ENCODE measurements around the gene KIF1A. TPM values are rescaled to one million over a fixed set of nuclear protein-coding genes. Genes with fewer than 3 reads are reported as not detected.
A peak's percentile ranks its signal among the peaks of the same experiment; 100 is the strongest.

Gene KIF1A
- total and polyA plus RNA-seq, 2 of the 8 experiments (the other 6 are each of a cell fraction or from before 2014, with no cell fraction given): 61.3 to 281 TPM

- no peak overlapping the region for H2BK12ac ChIP-seq (ENCODE audit: low read depth, low read length)
- ChIA-PET POLR2A (ENCODE audit: partially characterized antibody) (interaction anchor here (0.8 to 2.6 kb wide), 11 partner anchors 11 to 46 kb away, joined by 3 to 17 read pairs (median 5); no protein-coding TSS in a partner anchor), CTCF (ENCODE audit: partially characterized antibody) (interaction anchor here (0.9 to 2.3 kb wide), 9 partner anchors 9 to 327 kb away, joined by 3 to 6 read pairs (median 4); no protein-coding TSS in a partner anchor)
- DNase-seq (ENCODE audit: low read depth in 1 of 2, low spot score in 2 of 2) (peak in 1 of 2 experiments; percentile 54), FAIRE-seq (no peak)
- no peak overlapping the region for H3K14ac ChIP-seq (ENCODE audit: insufficient read length)
- H3K4me3 ChIP-seq (ENCODE audit: extremely low read depth in 1 of 4, insufficient read depth in 2 of 4, low read depth in 3 of 4, low read length in 4 of 4): no peak overlapping the region
- H3K56ac ChIP-seq (replicated peaks; ENCODE audit: insufficient read length, low read depth, low read length): no peak overlapping the region
- no peak overlapping the region for H3K18ac ChIP-seq (ENCODE audit: extremely low read depth, low read length)
- peaks cover 37 to 94% (median 75%) of the 10 kb centered on the region in 4 experiments for H3K36me3 ChIP-seq (ENCODE audit: control insufficient read depth in 2 of 4, insufficient read depth in 4 of 4, low read length in 3 of 4)
- no peak overlapping the region for H2BK15ac ChIP-seq (ENCODE audit: low read length)
- 85% methylated on average over 10 of the region's 13 CpGs; no CpG with 5 or more reads in 1 of the 2 experiments for WGBS, 2 experiments (ENCODE audit: extremely low coverage in 1 of 2, insufficient coverage in 1 of 2, insufficient read length in 1 of 2, insufficient replicate concordance in 2 of 2, low coverage in 1 of 2, low lambda C conversion rate in 2 of 2, missing lambda C conversion rate in 1 of 2)
- H4K91ac ChIP-seq (replicated peaks; ENCODE audit: insufficient read length, low read length): no peak overlapping the region
- no peak overlapping the region for H3K23ac ChIP-seq (ENCODE audit: insufficient read length)
- H3K9me3 ChIP-seq (ENCODE audit: insufficient read depth in 2 of 2, low read depth in 1 of 2, low read length in 1 of 2): no peaks in the 10 kb centered on the region
- H4K20me1 ChIP-seq (replicated peaks in 1 of 2; ENCODE audit: control insufficient read depth in 1 of 2, insufficient read depth in 2 of 2, low read length in 2 of 2): peaks cover 13 to 16% of the 10 kb centered on the region in 2 experiments
- no peak overlapping the region for H3K4ac ChIP-seq (replicated peaks; ENCODE audit: insufficient read length, low read depth, low read length)
- H3K9ac ChIP-seq (replicated peaks in 1 of 4; ENCODE audit: extremely low read depth in 1 of 4, low read depth in 3 of 4, low read length in 3 of 4): no peak overlapping the region
- no peak overlapping the region for H2BK5ac ChIP-seq (ENCODE audit: low read depth, low read length)
- H3K27me3 ChIP-seq (replicated peaks in 1 of 4; ENCODE audit: control insufficient read depth in 3 of 4, extremely low read depth in 1 of 4, insufficient read depth in 3 of 4, low read length in 3 of 4): no peaks in the 10 kb centered on the region
- H3K23me2 ChIP-seq (ENCODE audit: low read depth, low read length): no peaks in the 10 kb centered on the region
- no peaks in the 10 kb centered on the region; the same call in none of the 2 replicates for H3K79me1 ChIP-seq (ENCODE audit: low read depth, low read length)
- no peaks in the 10 kb centered on the region for H3K79me2 ChIP-seq (ENCODE audit: control insufficient read depth in 1 of 2, insufficient read depth in 2 of 2, low read length in 2 of 2)
- no peak overlapping the region for H4K5ac ChIP-seq (ENCODE audit: insufficient read length, low read depth, low read length)
- H2BK120ac ChIP-seq (replicated peaks; ENCODE audit: low read depth, low read length): no peak overlapping the region
- no peak overlapping the region for H2BK20ac ChIP-seq (ENCODE audit: low read length)
- no peaks in the 10 kb centered on the region for H3K4me1 ChIP-seq (replicated peaks in 1 of 4; ENCODE audit: control insufficient read depth in 3 of 4, insufficient read depth in 4 of 4, low read length in 3 of 4)
- H2AFZ ChIP-seq (ENCODE audit: low read length): no peak overlapping the region
- no peak overlapping the region for H4K8ac ChIP-seq (ENCODE audit: extremely low read depth, insufficient read depth, low read length)
- no peak overlapping the region for H3K27ac ChIP-seq (ENCODE audit: low read depth, low read length)
- no peak overlapping the region for H2AK5ac ChIP-seq (ENCODE audit: low read depth, low read length)
- H3K4me2 ChIP-seq (ENCODE audit: insufficient read depth in 1 of 2, low read depth in 2 of 2, low read length in 2 of 2): no peak overlapping the region
- TF ChIP-seq TAF1 (IDR thresholded peaks at IDR 0.05; ENCODE audit: low read depth, low read length): no peak
- TF ChIP-seq SIX5 (IDR thresholded peaks at IDR 0.05; ENCODE audit: low read depth, low read length): no peak
- no peak for TF ChIP-seq CHD2 (IDR thresholded peaks at IDR 0.05; ENCODE audit: low read length)
- TF ChIP-seq, protein P1, sequence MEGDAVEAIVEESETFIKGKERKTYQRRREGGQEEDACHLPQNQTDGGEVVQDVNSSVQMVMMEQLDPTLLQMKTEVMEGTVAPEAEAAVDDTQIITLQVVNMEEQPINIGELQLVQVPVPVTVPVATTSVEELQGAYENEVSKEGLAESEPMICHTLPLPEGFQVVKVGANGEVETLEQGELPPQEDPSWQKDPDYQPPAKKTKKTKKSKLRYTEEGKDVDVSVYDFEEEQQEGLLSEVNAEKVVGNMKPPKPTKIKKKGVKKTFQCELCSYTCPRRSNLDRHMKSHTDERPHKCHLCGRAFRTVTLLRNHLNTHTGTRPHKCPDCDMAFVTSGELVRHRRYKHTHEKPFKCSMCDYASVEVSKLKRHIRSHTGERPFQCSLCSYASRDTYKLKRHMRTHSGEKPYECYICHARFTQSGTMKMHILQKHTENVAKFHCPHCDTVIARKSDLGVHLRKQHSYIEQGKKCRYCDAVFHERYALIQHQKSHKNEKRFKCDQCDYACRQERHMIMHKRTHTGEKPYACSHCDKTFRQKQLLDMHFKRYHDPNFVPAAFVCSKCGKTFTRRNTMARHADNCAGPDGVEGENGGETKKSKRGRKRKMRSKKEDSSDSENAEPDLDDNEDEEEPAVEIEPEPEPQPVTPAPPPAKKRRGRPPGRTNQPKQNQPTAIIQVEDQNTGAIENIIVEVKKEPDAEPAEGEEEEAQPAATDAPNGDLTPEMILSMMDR (IDR thresholded peaks at IDR 0.05; ENCODE audit: control extremely low read depth in 1 of 3, insufficient read depth in 1 of 3, low read depth in 1 of 3, low read length in 3 of 3): peak in 2 of 3 experiments; percentile 20 to 39; a peak in 2 of 4 replicates
- no peak for TF ChIP-seq HDAC2 (IDR thresholded peaks at IDR 0.05; ENCODE audit: borderline replicate concordance in 1 of 2, low read depth in 2 of 2, low read length in 2 of 2)
- TF ChIP-seq RNF2 (IDR thresholded peaks at IDR 0.05; ENCODE audit: borderline replicate concordance, low read depth, low read length, missing control alignments, poor library complexity, severe bottlenecking): no peak
- no peak for TF ChIP-seq NRF1 (IDR thresholded peaks at IDR 0.05; ENCODE audit: low read depth, low read length)
- TF ChIP-seq POLR2AphosphoS5 (IDR thresholded peaks at IDR 0.05; ENCODE audit: low read depth, low read length): no peak; the same call in 1 of the 2 replicates
- no peak for TF ChIP-seq CTBP2 (IDR thresholded peaks at IDR 0.05; ENCODE audit: borderline replicate concordance, insufficient read depth, insufficient read length, low read length)
Observed at GRCh38 chr2:240742602-240743095, 77.4 kb downstream of the KIF1A start.
